ENCODE data around the gene TRIM15. TPM values are rescaled to one million over a fixed set of nuclear protein-coding genes. Genes with fewer than 3 reads are reported as not detected.
"Not testable (repeated sequence)": the region's sequence is repeated elsewhere in the genome, so short reads cannot be mapped to it uniquely, and the experiment has no call there.

The TRIM15 gene
- not detected in 2 replicates for total RNA-seq (2014; rRNA removed; shearing (Covaris generic); ENCODE audit: low replicate concordance)

DNA sequence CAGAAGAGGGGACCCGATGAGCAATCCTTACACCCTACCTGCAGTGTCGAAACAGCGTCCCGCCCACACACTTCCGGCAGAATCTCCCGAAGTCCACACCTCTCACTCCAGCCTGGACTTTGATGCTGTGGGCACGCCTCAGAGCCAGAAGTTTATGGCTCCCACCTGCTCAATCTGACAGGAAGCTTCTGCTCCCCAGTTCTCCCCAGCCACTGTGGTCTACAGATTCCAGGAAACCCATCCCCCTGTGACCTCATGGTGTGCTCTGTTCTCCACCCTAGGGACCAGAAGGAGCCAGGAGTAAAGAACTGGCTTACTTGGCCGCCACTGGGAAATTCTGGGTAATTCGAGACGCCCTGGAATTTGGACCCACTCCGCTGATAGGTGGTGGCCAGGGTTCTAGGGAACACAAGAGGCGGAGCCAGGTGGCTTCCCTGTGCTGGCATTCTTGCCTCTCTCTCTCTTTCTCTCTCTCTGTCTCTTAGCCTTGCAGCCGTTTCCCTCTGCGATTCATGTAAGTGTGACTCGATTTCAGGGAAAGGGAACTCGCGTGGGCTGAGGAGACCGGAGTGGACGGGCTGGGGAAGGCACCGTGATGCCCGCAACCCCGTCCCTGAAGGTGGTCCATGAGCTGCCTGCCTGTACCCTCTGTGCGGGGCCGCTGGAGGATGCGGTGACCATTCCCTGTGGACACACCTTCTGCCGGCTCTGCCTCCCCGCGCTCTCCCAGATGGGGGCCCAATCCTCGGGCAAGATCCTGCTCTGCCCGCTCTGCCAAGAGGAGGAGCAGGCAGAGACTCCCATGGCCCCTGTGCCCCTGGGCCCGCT is at the start of gene TRIM15:
Gene TRIM15, plus strand, starts transcription at position 457 of the 828 bp plus-strand sequence. Its CDS starts 139 bp downstream, at position 596.
- H3K4me3 ChIP-seq: no peak within 1 kb of the TSS
- no peaks in the 10 kb centered on the region for H3K36me3 ChIP-seq
- no peaks in the 10 kb centered on the region for H3K27me3 ChIP-seq
- H3K9me3 ChIP-seq: no peaks in the 10 kb centered on the region
- no peak for DNase-seq

DNA sequence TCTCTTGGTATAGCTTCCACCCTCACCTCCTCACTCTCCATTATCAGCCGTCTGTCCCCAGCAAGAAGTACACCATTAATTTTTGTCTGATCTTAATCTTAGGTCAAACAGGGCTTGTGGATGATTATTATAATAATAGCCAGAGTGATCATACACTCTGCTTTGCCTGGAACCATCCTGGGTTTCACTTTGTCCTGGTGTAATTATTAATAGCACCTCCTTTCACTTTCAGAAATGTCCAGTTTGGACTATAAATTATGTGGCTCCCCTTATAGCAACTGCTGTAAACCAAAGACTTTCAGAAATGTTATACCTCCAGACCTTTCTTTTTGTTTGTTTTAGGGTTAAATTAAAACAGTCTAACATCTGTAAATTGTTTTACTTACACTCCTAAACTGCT is 49.5 kb upstream of the TRIM15 start:
- no peak overlapping the region for H3K4me3 ChIP-seq
- H3K36me3 ChIP-seq: no peaks in the 10 kb centered on the region
- DNase-seq: no peak
- no peaks in the 10 kb centered on the region for H3K27me3 ChIP-seq
- no peaks in the 10 kb centered on the region for H3K9me3 ChIP-seq

DNA sequence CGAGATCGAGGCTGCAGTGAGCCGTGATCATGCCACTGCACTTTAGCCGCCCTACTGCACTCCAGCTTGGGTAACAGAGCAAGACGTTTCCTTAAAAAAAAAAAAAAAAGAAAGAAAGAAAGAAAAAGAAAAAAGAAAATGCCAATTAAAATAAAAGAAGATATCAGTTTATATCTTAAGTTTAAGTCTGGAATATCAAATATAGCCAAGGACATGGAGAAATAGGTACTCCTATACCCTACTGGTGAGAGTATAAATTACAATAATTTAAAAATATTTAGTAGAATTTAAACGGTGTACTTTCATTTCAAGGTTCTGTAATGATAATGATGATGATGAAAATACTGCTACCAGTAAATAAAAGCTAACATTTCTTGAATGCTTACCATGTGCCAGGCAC is 46.6 kb upstream of the TRIM15 start:
- DNase-seq: no peak
- Histone ChIP-seq H3K4me3 (no peak overlapping the region), H3K36me3 (no peaks in the 10 kb centered on the region), H3K27me3 (no peaks in the 10 kb centered on the region), H3K9me3 (no peaks in the 10 kb centered on the region)

DNA sequence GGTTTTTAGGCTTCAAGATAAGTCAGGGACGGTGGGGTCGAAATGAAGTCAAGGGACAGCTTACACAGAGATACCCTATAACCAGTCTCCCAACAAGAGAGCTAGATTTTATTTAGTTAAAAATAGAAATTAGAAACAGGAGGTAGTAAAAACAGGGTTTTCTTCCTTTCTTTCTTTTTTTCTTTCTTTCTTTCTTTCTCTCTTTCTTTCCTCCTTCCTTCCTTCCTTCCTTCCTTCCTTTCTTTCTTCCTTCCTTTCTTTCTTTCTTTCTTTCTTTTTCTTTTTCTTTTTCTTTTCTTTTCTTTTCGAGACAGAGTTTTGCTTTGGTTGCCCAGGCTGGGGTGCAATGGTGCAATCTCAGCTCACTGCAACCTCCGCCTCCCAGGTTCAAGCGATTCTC is 44.7 kb upstream of the TRIM15 start:
- not testable (repeated sequence) for DNase-seq, H3K27me3 ChIP-seq, H3K4me3 ChIP-seq, H3K9me3 ChIP-seq, H3K36me3 ChIP-seq

DNA sequence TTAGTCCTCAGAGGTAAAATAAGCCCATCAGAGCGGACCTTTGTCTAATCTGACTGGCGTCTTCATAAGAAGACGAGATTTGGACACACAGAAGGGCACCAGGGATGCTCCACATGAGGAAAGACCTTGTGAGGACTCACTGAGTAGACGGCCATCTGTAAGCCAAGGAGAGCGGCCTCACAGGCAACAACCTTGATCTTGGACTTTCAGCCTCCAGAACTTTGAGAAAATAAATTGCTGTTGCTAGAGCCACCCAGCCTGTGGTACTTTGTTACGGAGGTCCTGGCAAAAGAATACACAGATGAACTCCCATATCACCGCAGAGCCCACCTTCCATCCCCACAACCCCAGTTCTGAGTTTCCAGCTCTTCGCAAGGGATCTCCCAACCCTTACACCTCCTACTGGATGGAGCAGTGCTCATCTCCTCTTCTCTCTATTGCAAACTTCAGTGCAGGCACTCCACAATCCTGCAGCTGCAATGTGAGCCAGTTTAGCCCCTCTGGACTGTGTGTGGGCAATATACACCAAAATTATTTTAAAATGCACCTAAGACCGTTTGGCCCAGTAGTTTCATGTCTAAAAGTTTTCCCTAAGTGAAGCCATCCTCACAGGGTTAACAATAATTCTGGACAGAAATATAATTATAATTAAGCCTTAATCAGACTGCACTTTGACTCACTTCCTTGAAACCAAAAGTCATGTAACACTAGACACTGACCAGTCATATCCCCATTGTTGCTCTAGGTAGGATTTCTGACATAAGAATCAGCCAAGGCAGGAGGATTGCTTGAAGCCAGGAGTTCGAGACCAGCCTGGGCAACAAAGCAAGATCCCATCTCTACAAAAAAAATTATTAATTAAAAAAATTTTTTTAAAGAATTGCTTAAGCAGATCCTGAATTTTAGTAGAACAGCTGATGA is 41.6 kb upstream of the TRIM15 start:
- Histone ChIP-seq H3K9me3 (no peaks in the 10 kb centered on the region), H3K4me3 (no peak overlapping the region), H3K27me3 (no peaks in the 10 kb centered on the region), H3K36me3 (no peaks in the 10 kb centered on the region)
- DNase-seq: no peak

DNA sequence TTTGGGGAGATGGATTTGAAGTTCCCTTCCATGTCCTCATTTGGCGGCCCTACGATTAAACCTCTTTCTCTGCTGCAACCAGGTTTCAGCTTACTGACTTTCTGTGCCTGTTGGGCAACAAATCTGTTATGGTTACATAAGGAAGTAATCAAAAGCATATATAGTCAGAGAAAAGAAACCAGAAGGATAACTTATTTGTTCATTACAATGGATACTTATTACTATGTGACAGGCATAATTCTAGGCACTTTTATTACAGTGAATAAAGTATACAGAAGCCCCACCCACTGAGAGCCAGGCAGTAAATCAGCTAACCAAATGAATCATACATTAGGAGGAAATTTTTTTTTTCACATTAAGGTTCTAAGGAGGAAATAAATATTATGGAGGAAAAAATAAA is 40.8 kb upstream of the TRIM15 start:
- DNase-seq: no peak
- Histone ChIP-seq H3K9me3 (no peaks in the 10 kb centered on the region), H3K27me3 (no peaks in the 10 kb centered on the region), H3K36me3 (no peaks in the 10 kb centered on the region), H3K4me3 (no peak overlapping the region)

DNA sequence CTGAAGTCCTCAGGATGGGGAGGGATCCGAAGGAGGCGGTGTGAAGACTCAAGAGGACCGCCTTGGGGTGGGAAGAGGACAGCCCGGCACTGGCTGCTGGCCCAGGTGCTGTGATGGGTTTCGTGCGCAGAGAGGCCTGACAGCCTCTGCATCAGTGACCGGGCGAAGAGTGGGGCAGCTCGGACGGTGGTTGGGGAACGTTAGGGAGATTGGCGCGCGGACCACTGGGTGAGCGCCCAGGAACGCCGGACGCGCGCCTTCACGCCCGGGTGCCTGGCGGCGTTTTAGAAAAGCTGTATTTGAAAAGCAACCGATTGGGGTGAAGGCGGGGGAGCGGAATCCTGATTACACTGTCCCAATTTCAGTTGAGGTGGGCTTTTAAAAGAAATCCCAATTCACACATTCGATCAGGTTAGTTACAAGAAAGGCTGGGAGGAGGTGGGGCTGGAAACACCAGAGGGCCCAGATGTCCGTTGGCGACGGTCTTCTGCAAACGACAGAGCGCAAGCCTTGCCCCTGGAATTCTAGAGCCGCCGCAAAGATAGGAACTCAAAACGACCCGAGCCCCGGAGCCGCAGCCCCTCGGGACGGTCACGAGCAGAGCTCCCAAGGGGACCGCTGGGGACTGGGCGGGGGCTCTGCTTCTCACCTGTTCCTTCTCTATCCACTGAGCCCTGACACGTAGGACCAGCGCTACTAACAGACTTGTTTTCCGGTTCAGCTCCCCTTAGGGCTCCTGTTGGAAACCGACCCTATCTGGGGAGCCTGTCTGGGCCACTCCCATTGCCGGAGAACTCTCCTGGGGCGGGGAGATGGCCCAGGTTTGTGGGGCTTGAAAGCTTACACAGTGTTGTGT is 35.9 kb upstream of the TRIM15 start:
- no peaks in the 10 kb centered on the region for H3K9me3 ChIP-seq
- H3K4me3 ChIP-seq: no peak overlapping the region
- H3K27me3 ChIP-seq: no peaks in the 10 kb centered on the region
- H3K36me3 ChIP-seq: no peaks in the 10 kb centered on the region
- DNase-seq: no peak

DNA sequence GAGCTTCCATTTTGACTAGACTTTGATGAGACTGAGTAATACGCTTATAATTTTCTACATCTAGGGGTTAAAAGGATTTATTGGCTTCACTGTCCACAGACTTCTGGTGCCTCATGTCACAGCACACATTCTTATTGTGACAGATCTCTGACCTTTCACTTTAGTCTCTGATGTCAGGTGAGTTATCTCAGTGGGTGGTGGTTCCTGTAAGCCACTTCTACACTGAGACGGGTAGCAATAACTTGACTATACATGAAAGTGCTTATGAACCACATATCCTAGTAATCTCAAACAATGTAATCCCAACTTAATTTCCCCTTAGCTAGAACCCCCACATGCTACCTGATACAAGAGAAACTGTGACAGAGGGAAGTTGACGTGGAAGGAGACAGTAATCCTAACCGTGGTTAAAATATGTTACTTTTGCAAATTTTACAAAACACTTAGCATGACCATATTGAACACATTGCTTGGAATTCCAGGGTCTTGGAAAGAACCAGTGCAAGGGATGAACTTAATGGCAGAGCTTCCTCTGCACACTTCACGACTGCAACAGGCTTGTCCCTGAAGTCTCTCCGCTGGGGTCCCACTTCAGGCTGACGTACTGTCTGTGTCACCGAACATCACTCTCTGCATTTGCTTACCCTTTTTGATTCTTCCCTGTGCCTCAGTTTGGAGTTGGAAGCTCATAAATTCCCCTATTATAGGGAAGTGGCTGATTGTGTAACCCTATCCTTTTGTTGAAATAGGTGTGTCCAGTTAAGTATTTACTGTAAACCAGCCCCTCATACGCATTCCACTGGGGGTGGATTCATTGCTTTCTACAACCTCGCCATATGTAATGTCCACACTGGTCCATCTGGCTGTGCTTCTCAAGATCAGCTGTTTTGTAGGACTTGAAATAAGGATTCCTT is 33.8 kb upstream of the TRIM15 start:
- Histone ChIP-seq H3K36me3 (no peaks in the 10 kb centered on the region), H3K4me3 (no peak overlapping the region), H3K27me3 (no peaks in the 10 kb centered on the region), H3K9me3 (no peaks in the 10 kb centered on the region)
- no peak for DNase-seq

DNA sequence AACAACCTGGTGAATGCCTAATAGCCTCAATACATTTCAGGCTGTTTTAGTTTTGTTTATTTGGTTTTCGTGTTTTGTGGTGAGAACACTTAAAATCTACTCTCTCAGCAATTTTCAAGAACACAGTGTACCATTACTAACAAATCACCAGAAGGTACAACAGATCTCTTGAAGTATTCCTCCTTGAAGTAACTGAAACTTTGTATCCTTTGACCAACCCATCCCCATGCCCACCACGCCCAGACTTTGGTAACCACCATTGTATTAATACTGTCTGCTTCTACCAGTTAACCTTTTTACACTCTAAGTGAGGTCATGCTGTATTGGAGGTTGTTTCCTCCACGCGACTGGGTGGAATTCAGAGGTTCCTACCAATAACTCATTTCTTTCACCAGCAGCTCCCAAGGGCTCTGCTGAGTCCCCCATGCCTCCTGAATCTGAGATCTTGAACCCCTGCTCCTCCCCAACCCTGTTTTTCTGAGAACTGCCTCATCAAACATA is 33.1 kb upstream of the TRIM15 start:
- Histone ChIP-seq H3K9me3 (no peaks in the 10 kb centered on the region), H3K36me3 (no peaks in the 10 kb centered on the region), H3K4me3 (no peak overlapping the region), H3K27me3 (no peaks in the 10 kb centered on the region)
- no peak for DNase-seq

DNA sequence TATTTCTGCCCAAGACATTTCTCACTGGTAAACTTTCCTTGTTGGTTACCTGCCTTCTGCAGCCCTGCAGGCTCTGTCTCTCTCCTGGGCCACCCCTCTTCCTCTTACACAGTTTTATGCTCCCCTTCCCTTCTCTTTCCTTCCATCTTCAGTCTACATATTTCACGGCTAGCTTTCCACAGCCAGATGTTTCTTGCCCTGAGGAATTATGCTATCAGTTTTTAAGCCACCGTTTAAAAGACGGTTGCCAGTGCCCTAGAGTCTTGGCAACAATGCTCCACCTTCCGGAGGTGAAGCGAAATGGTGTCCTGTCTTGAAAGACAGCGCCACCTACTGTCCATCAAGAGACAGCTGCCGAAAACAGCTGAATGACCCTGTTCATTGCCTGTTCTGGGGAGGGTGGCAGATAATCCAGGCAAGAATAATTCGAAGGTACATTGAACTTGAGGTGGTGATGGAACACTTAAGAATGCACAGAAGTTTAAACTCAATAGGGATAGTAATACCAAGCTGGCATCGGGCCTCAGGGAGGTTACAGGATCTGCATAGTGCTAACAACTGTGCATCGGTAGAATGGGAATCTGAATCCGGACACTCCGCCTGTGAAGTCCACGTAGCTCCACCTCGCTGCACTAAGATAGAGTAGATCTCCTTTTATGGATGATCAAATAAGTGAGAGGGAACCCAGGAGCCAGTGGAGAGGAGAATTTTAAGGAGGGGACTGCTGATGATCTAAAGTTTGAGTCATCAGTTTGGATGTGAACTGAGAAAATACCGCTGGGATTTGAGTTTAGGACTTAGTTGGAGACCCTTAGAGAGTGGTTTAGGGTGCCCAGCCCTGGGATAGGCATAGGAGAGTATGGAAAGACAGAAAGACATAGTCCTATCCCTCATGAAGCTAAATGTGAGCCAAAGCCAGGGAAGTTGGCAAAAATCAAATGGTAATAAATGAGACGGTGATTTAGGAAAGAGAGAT is 32.2 kb upstream of the TRIM15 start:
- DNase-seq: peak; percentile 61
- no peaks in the 10 kb centered on the region for H3K27me3 ChIP-seq

DNA sequence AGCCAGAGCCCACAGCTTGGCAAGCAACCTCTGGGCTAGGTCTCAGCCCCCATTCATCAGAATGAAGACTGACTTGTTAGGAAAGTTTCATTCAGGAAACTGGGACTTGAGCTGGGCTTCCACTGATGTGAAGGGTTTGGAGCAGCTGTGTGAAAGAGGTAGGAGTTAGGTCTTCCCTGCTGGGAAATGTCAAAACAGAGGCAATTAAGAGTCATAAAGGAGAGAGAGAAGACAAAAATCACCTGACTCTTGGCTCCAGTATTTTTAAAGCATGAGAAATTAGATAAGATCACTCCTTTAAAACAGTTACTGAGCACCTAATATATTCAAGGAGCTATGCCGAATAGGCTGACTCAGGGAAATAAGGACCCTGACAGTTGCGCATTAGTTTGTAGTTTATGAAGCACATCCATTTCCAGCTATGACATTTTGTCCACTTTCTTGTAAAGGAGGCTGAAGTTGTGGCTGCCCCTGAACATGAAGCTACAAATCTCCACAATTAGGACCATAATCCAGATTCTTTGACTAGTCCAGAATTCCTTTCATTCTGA is 31.3 kb upstream of the TRIM15 start:
- Histone ChIP-seq H3K27me3 (no peaks in the 10 kb centered on the region), H3K9me3 (no peaks in the 10 kb centered on the region), H3K4me3 (no peak overlapping the region), H3K36me3 (no peaks in the 10 kb centered on the region)
- DNase-seq: no peak

More for the DNA sequence above, 32.2 kb upstream of the TRIM15 start:
- Histone ChIP-seq H3K9me3 (no peaks in the 10 kb centered on the region), H3K4me3 (no peak overlapping the region), H3K36me3 (no peaks in the 10 kb centered on the region)

DNA sequence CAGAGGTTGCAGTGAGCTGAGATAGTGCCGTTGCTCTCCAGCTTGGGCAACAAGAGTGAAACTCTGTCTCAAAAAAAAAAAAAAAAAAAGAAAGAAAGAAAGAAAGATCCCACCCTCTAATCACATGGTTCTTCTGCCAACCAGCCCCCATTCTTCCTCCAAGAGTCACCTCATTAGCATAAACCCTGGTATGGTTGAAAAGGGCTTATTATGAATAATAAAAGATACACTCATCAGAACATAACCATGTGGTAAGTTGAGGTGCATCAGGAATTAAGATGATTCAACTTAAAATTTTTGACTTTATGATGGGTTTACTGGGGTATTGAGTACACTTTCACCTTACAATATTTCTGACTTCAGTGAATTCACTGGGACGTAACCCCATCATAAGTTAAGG is 28.2 kb upstream of the TRIM15 start:
- H3K9me3 ChIP-seq: no peaks in the 10 kb centered on the region
- DNase-seq: no peak
- no peaks in the 10 kb centered on the region for H3K36me3 ChIP-seq
- no peaks in the 10 kb centered on the region for H3K27me3 ChIP-seq
- no peak overlapping the region for H3K4me3 ChIP-seq

DNA sequence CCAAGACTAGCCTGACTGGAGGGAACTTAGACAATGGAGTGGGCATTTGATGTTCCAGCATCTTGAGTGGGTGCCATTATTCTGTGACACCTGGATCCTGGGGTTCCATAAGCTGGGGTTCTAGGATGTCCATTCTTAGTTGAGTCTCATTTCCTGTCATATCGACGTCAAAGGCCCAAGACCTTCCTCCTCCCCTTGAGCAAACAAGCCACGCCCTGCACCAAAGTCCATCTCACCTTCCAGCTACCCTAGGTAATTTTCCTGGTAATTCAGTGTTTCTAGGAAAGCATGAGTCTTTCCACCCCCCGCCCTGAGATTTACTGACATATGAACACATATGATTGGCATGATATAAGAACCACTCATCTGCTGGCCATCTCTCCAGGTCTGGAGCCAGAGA is 27.6 kb upstream of the TRIM15 start, which contains the start of gene TRIM40:
Gene TRIM40, plus strand, starts transcription at position 384 of the 400 bp plus-strand sequence. CDS start 897 bp downstream, outside the sequence.
- DNase-seq: no peak
- Histone ChIP-seq H3K9me3 (no peaks in the 10 kb centered on the region), H3K4me3 (no peak within 1 kb of the TSS), H3K36me3 (no peaks in the 10 kb centered on the region), H3K27me3 (no peaks in the 10 kb centered on the region)

DNA sequence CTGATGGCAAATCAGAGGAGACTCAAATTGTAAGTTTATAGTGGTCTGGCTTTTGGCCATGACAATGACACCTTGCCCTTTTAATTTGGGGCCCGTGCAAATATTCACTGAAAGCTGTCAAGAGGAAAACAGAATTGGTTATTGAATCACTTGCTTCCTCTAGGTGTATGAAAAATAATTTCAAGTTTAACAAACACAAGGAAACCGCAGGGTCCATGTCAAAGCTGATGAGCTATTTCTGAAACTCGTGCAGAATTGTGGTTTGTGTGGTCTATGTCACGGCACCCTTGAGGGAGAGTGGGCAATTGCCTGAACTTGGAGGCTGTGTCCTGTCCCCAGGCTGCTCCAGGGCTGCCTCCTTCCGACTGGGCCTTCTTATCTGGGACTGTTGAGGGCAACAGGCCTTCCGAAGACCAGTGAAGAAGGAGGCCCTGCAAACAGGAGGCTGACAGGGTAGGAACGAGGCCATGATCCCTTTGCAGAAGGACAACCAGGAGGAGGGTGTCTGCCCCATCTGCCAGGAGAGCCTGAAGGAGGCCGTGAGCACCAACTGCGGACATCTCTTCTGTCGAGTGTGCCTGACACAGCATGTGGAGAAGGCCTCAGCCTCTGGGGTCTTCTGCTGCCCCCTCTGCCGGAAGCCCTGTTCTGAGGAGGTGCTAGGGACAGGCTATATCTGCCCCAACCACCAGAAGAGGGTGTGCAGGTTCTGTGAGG is 26.6 kb upstream of the TRIM15 start:
- Histone ChIP-seq H3K9me3 (no peaks in the 10 kb centered on the region), H3K4me3 (no peak overlapping the region), H3K36me3 (no peaks in the 10 kb centered on the region), H3K27me3 (no peaks in the 10 kb centered on the region)
- DNase-seq: no peak
